DOHH2 (cell line): Measurements from ENCODE around the gene SLC47A2.

ENCODE experiments used
- CTCF ChIP-seq: fragments of 200-600 bp; sonication (generic); IDR thresholded peaks from one replicate; pipeline ENCODE4 v1.5.1; 2014; ENCODE audit warnings: antibody characterized with exemption, mild to moderate bottlenecking, low read depth, low read length; ENCODE audit not compliant: poor library complexity, severe bottlenecking
- EZH2phosphoT487 ChIP-seq: fragments of 200-600 bp; sonication (generic); IDR thresholded peaks from 2 replicates; pipeline ENCODE4 v1.6.1; 2017; ENCODE audit warnings: borderline replicate concordance, mild to moderate bottlenecking, antibody characterized with exemption, low read length, moderate library complexity, mixed read lengths

- TF ChIP-seq CTCF (no peak), EZH2phosphoT487 (no peak)
Observed at GRCh38 chr17:19760746-19761145, 44.4 kb upstream of the SLC47A2 start.
